ENCODE measurements around the gene NDUFA1.
A peak's percentile ranks its signal among the peaks of the same experiment; 100 is the strongest.

NDUFA1 gene

DNA sequence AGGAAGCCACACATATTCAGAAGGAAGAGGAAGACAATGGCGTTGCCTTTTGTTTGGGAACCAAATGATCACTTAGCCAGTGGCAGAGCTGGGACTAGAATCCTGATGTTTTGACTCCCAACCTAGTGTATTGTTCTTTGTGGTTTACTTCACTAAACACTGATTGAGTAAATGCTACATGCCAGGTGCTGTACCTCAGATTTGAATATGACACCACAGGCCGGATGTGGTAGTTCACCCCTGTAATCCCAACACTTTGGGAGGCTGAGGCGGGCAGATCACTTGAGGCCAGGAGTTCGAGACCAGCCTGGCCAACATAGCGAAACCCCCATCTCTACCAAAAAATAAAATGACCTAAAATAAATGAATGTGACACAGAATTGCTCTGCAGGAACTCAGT is 8.4 kb downstream of the NDUFA1 start:
- TF ChIP-seq NFIC (IDR thresholded peaks at IDR 0.05), result no peak
- TF ChIP-seq, protein P1, sequence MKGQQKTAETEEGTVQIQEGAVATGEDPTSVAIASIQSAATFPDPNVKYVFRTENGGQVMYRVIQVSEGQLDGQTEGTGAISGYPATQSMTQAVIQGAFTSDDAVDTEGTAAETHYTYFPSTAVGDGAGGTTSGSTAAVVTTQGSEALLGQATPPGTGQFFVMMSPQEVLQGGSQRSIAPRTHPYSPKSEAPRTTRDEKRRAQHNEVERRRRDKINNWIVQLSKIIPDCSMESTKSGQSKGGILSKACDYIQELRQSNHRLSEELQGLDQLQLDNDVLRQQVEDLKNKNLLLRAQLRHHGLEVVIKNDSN (IDR thresholded peaks at IDR 0.05), result no peak
- TF ChIP-seq EP300 (IDR thresholded peaks at IDR 0.05; ENCODE audit: borderline replicate concordance), result no peak
- no peak for TF ChIP-seq RAD21 (IDR thresholded peaks at IDR 0.05; ENCODE audit: low read depth)
- TF ChIP-seq TEAD4 (IDR thresholded peaks at IDR 0.05), result no peak
- TF ChIP-seq CREB1 (IDR thresholded peaks at IDR 0.05; ENCODE audit: low read depth), result no peak
- TF ChIP-seq, protein P2, sequence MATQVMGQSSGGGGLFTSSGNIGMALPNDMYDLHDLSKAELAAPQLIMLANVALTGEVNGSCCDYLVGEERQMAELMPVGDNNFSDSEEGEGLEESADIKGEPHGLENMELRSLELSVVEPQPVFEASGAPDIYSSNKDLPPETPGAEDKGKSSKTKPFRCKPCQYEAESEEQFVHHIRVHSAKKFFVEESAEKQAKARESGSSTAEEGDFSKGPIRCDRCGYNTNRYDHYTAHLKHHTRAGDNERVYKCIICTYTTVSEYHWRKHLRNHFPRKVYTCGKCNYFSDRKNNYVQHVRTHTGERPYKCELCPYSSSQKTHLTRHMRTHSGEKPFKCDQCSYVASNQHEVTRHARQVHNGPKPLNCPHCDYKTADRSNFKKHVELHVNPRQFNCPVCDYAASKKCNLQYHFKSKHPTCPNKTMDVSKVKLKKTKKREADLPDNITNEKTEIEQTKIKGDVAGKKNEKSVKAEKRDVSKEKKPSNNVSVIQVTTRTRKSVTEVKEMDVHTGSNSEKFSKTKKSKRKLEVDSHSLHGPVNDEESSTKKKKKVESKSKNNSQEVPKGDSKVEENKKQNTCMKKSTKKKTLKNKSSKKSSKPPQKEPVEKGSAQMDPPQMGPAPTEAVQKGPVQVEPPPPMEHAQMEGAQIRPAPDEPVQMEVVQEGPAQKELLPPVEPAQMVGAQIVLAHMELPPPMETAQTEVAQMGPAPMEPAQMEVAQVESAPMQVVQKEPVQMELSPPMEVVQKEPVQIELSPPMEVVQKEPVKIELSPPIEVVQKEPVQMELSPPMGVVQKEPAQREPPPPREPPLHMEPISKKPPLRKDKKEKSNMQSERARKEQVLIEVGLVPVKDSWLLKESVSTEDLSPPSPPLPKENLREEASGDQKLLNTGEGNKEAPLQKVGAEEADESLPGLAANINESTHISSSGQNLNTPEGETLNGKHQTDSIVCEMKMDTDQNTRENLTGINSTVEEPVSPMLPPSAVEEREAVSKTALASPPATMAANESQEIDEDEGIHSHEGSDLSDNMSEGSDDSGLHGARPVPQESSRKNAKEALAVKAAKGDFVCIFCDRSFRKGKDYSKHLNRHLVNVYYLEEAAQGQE (IDR thresholded peaks at IDR 0.05; ENCODE audit: low read depth), result no peak
- no peak for TF ChIP-seq YY1 (IDR thresholded peaks at IDR 0.05; ENCODE audit: low read depth)

DNA sequence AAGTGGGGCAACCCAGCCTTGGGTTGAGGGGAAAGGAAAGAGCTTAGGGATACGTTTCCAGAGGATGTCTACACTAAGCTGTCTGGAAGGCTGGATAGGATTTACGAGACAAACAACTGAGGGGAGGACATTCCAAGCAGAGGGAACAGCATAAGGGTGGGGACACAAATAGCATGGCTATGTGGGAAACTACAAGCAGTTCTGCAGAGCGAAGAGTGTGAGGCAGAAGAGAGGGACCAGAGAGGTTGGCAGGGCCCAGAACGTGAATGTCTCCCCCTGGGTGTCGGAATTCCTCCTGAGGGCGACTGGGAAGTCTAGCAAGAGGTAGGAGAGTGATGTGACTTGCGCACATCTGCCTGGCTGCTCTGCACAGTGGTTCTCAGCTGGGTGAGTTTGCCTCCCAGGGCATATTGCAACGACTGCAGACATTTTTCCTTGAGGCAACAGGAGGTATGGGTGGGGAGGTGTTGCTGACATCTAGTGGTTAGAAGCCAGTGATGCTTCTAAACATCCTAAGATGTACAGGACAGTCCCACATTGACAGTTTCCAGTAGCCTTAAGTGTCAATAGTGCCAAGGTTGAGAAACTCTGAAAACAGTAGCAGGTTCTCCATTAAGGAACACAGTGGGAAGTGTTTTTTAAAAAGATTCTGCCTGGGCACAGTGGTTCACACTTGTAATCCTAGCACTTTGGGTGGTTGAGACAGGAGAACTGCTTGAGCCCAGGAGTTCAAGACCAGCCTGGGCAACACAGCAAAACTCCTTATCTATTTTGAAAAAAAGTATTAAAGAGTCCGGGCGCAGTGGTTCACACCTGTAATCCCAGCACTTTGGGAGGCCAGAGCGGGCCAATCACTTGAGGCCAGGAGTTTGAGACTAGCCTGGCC is 9.2 kb downstream of the NDUFA1 start:
- TF ChIP-seq CREB1 (IDR thresholded peaks at IDR 0.05; ENCODE audit: low read depth) (no peak), RAD21 (IDR thresholded peaks at IDR 0.05; ENCODE audit: low read depth) (peak; percentile 33; the same call in 1 of the 2 replicates)

DNA sequence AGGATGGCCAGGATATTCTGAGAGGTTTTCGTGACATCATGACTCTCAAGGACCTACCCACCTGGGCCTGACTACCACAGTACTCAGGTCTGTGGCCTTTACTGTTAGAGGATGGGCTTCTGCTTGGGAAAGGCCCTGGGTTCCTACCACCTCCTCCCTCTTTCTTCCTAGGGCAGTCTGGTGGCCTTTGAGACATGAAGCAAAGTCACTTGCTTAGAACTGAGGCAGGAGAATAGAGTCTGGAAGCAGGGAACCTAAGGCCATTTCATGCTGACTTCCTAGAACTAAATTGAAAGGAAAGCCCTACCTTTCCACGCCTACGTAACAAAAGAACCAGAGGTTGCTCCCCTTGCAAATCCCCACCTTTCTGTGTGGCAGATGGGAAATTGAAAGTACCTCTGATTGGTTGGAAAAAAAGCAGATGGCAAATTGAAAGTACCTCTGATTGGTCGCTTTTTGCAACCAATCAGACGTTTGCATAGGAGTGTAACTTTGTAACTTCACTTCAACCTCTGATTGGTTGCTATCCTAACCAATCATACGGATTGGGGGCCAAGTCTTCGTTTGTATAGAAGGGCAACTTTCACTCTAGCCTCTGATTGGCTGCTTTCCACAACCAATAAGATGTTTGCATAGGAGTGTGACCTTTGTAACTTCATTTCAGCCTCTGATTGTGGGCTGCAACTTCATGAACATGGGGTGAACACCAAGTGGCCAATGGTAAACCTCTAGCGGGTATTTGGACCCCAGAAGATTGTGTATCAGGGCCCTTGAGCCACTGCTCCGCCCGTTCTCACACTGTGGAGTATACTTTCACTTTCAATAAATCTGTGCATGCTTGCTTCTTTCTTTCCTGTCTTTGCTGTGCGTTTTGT is 14.2 kb downstream of the NDUFA1 start:
- no peak for TF ChIP-seq CEBPB (IDR thresholded peaks at IDR 0.05)
- TF ChIP-seq YY1 (IDR thresholded peaks at IDR 0.05; ENCODE audit: low read depth), result no peak
- no peak for TF ChIP-seq EP300 (IDR thresholded peaks at IDR 0.05; ENCODE audit: borderline replicate concordance)

DNA sequence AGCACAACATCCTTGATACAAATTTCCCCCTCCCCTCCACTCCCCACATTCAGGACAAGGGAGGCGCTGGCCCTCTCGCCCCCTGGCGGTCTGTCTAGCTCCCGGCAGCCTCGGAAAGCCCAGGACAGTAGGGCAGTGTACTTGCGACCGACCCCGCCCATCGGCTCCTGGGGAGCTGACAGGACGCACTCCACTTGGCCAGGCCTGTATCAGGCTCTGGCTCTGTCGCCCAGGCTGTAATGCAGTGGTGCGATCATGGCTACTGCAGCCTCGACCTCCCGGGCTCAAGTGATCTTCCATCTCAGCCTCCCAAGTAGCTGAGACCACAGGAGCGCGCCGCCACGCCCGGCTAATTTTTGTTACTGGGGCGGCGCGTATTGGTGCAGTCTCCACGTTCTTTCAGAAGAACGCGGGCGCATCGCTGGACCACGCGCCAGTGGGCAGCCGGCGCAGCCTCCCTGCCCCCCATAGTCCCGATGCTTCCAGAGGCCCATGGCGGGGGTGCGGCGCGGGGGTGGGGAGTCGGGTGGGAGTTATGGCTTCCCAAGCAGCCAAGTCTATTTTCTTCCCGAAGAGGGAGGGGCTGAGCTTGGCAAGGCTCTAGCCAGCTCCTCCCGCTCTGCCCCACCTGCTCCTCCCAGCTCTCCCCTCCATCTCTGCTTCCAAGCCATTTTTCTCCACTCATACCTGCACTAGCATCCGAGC is 16.2 kb downstream of the NDUFA1 start:
- TF ChIP-seq, protein P3, sequence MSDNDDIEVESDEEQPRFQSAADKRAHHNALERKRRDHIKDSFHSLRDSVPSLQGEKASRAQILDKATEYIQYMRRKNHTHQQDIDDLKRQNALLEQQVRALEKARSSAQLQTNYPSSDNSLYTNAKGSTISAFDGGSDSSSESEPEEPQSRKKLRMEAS (IDR thresholded peaks at IDR 0.05), result 0 out of 2 replicates have a peak, but pooled peaks have one; percentile 22
- TF ChIP-seq RAD21 (IDR thresholded peaks at IDR 0.05; ENCODE audit: low read depth), result peak; percentile 27; the same call in 1 of the 2 replicates
- no peak for TF ChIP-seq CREB1 (IDR thresholded peaks at IDR 0.05; ENCODE audit: low read depth)

DNA sequence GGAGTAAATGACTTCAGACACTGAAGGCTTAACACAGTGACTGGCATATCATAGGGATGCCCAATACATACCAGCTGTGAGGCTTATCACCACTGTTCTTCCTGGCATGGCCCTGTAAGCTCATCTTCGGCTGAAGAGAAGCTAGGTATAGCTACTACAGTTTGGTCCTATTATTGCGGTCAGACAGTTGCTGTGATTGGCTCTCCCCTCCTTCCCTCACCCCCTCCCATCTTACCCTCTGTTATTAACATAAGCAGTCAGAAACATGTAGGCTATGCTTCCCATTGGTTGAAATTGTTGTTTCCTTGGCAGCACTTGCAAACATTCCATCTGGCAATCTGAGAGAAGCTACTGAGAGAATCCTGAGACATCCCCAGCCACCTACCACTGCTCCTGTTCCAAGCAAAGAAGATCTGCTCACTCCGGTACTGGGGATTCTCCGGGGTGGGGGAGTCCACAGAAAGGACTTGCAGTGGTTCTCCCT is 24.3 kb downstream of the NDUFA1 start, which contains the start of gene AKAP14:
Gene AKAP14, plus strand, starts transcription at position 51 of the 484 bp plus-strand sequence. CDS start 7,331 bp downstream, outside the sequence.
- TF ChIP-seq NFIC (IDR thresholded peaks at IDR 0.05) (no peak), YY1 (IDR thresholded peaks at IDR 0.05; ENCODE audit: low read depth) (no peak), RAD21 (IDR thresholded peaks at IDR 0.05; ENCODE audit: low read depth) (no peak), TEAD4 (IDR thresholded peaks at IDR 0.05) (no peak), EGR1 (IDR thresholded peaks at IDR 0.05) (no peak), ZBTB7A (IDR thresholded peaks at IDR 0.05; ENCODE audit: low read depth) (no peak), CEBPB (IDR thresholded peaks at IDR 0.05) (no peak), EP300 (IDR thresholded peaks at IDR 0.05; ENCODE audit: borderline replicate concordance) (no peak), CREB1 (IDR thresholded peaks at IDR 0.05; ENCODE audit: low read depth) (no peak), TAF1 (IDR thresholded peaks at IDR 0.05; ENCODE audit: low read depth) (no peak)

DNA sequence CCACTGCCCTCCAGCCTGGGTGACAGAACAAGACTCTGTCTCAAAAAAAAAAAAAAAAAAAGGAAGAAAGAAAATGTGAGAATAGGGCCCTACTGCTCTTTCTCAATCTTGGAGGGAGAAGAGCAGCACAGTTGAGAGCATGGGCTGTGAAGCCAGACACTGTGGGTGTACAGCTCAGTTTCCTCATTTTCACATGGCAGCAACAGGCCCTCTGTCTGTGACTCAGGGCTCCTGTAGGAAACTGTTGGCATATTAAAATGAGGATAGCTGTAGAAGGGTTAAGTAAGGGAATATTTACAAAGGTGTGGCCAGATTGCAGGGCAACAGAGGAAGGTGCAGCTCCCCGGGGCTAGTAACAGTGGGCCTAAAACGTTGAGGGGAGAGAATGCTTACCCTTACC is 27.5 kb downstream of the NDUFA1 start:
- TF ChIP-seq TEAD4 (IDR thresholded peaks at IDR 0.05) (no peak), ZBTB7A (IDR thresholded peaks at IDR 0.05; ENCODE audit: low read depth) (no peak), EP300 (IDR thresholded peaks at IDR 0.05; ENCODE audit: borderline replicate concordance) (no peak), YY1 (IDR thresholded peaks at IDR 0.05; ENCODE audit: low read depth) (no peak), NFIC (IDR thresholded peaks at IDR 0.05) (no peak), RAD21 (IDR thresholded peaks at IDR 0.05; ENCODE audit: low read depth) (no peak), TCF12 (IDR thresholded peaks at IDR 0.05; ENCODE audit: low read depth) (no peak)
- TF ChIP-seq, protein P1 (IDR thresholded peaks at IDR 0.05), result no peak
- TF ChIP-seq, protein P3 (IDR thresholded peaks at IDR 0.05), result no peak

DNA sequence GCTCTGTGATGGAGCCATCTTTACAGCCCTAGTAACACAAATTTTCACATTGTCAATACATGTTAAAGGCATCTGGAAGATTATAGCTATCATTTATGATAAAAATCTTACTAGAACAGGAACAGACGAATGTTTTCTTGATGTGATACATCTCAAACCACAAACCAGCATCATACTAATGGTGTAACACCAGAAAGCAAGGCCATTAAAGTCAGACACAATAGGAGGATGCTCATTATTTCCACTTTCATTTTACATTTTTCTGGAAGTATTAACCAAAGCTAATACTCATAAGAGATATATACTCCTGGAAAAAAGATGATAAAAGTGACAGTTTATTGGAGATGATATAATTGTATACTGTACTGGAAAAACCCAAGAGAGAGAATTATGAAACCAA is 29.3 kb downstream of the NDUFA1 start:
- TF ChIP-seq, protein P2 (IDR thresholded peaks at IDR 0.05; ENCODE audit: low read depth), result no peak
- no peak for TF ChIP-seq CREB1 (IDR thresholded peaks at IDR 0.05; ENCODE audit: low read depth)
- TF ChIP-seq, protein P1 (IDR thresholded peaks at IDR 0.05), result no peak
- TF ChIP-seq EP300 (IDR thresholded peaks at IDR 0.05; ENCODE audit: borderline replicate concordance), result no peak
- TF ChIP-seq CEBPB (IDR thresholded peaks at IDR 0.05), result no peak
- no peak for TF ChIP-seq EGR1 (IDR thresholded peaks at IDR 0.05)
- TF ChIP-seq TEAD4 (IDR thresholded peaks at IDR 0.05), result no peak
- TF ChIP-seq, protein P3 (IDR thresholded peaks at IDR 0.05), result no peak
- TF ChIP-seq RAD21 (IDR thresholded peaks at IDR 0.05; ENCODE audit: low read depth), result no peak
- TF ChIP-seq TAF1 (IDR thresholded peaks at IDR 0.05; ENCODE audit: low read depth), result no peak
- TF ChIP-seq NFIC (IDR thresholded peaks at IDR 0.05), result no peak
- no peak for TF ChIP-seq ZBTB7A (IDR thresholded peaks at IDR 0.05; ENCODE audit: low read depth)
- no peak for TF ChIP-seq TCF12 (IDR thresholded peaks at IDR 0.05; ENCODE audit: low read depth)
- no peak for TF ChIP-seq FOXM1 (IDR thresholded peaks at IDR 0.05; ENCODE audit: borderline replicate concordance, low read depth)
- no peak for TF ChIP-seq YY1 (IDR thresholded peaks at IDR 0.05; ENCODE audit: low read depth)
